ENCODE results near the gene AMFR. TPM values are rescaled to one million over a fixed set of nuclear protein-coding genes. Genes with fewer than 3 reads are reported as not detected.
A peak's percentile ranks its signal among the peaks of the same experiment; 100 is the strongest.

Gene AMFR
- total RNA-seq, 1 experiment from 2014 or later, result 31.7 TPM

DNA sequence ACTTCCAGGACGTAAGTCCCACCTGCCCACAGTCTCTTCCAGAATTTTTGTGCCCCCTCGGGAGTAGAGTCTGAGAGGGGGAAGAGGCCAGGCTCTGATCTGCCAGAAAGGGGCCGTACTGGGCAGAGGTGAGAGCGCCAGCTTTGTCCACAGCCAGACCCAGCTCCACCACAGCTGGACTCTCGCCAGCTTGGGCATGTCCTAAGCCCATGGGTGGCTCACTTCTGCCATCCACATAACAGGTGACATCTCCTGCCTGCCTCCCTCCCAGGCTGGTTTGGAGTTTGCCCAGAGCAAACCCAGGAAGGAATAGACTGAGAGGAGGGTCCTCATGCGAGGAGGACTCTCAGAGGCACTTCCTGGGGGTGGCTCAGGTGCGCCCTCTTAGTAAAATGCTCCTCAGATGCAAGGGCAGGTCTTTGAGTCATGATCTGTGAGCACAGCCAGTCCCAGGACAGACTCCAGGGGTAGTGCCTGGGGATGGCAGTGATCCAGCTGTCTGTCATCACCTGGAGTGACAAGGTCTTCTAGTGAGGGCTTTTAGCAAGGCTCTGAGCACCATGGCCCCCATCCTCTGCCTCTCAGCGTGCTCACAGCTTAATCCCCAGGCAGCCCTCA, 89.2 kb downstream of the AMFR start:
- ChIA-PET POLR2A (no interaction called here), CTCF (interaction anchor here (6.2 kb wide), 1 partner anchor 21 kb away, joined by 65 read pairs; no protein-coding TSS in a partner anchor)
- TF ChIP-seq USF2 (CRISPR knock-in tag; IDR thresholded peaks at IDR 0.05), result no peak
- TF ChIP-seq IRF2 (CRISPR knock-in tag; IDR thresholded peaks at IDR 0.05; ENCODE audit: borderline replicate concordance, low read depth), result no peak
- no peak for TF ChIP-seq GTF2I (CRISPR knock-in tag; conservative IDR thresholded peaks at IDR 0.05)
- TF ChIP-seq RELA (CRISPR knock-in tag; IDR thresholded peaks at IDR 0.05; ENCODE audit: borderline replicate concordance), result no peak
- TF ChIP-seq FOXJ3 (CRISPR knock-in tag; IDR thresholded peaks at IDR 0.05; ENCODE audit: borderline replicate concordance), result no peak
- TF ChIP-seq, protein P1, sequence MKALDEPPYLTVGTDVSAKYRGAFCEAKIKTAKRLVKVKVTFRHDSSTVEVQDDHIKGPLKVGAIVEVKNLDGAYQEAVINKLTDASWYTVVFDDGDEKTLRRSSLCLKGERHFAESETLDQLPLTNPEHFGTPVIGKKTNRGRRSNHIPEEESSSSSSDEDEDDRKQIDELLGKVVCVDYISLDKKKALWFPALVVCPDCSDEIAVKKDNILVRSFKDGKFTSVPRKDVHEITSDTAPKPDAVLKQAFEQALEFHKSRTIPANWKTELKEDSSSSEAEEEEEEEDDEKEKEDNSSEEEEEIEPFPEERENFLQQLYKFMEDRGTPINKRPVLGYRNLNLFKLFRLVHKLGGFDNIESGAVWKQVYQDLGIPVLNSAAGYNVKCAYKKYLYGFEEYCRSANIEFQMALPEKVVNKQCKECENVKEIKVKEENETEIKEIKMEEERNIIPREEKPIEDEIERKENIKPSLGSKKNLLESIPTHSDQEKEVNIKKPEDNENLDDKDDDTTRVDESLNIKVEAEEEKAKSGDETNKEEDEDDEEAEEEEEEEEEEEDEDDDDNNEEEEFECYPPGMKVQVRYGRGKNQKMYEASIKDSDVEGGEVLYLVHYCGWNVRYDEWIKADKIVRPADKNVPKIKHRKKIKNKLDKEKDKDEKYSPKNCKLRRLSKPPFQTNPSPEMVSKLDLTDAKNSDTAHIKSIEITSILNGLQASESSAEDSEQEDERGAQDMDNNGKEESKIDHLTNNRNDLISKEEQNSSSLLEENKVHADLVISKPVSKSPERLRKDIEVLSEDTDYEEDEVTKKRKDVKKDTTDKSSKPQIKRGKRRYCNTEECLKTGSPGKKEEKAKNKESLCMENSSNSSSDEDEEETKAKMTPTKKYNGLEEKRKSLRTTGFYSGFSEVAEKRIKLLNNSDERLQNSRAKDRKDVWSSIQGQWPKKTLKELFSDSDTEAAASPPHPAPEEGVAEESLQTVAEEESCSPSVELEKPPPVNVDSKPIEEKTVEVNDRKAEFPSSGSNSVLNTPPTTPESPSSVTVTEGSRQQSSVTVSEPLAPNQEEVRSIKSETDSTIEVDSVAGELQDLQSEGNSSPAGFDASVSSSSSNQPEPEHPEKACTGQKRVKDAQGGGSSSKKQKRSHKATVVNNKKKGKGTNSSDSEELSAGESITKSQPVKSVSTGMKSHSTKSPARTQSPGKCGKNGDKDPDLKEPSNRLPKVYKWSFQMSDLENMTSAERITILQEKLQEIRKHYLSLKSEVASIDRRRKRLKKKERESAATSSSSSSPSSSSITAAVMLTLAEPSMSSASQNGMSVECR (CRISPR knock-in tag; IDR thresholded peaks at IDR 0.05; ENCODE audit: borderline replicate concordance), result no peak
- no peak for TF ChIP-seq ZNF281 (CRISPR knock-in tag; IDR thresholded peaks at IDR 0.05)
- H3K27me3 Mint-ChIP-seq (ENCODE audit: low read depth), result no peaks in the 10 kb centered on the region
- no peak overlapping the region for H3K4me3 Mint-ChIP-seq
- ATAC-seq (no peak), DNase-seq (ENCODE audit: low spot score) (no peak)
- no peaks in the 10 kb centered on the region for H3K9me3 Mint-ChIP-seq
- H3K27ac Mint-ChIP-seq, result no peak overlapping the region
- no peaks in the 10 kb centered on the region for H3K4me1 Mint-ChIP-seq
- no peaks in the 10 kb centered on the region for H3K36me3 Mint-ChIP-seq

- Mint-ChIP-seq H3K27me3 (ENCODE audit: low read depth) (no peaks in the 10 kb centered on the region), H3K4me1 (no peaks in the 10 kb centered on the region)
- no peak for ATAC-seq
These were observed 90.6 kb downstream of the AMFR start for GRCh38 chr16:56334761-56335160.

DNA sequence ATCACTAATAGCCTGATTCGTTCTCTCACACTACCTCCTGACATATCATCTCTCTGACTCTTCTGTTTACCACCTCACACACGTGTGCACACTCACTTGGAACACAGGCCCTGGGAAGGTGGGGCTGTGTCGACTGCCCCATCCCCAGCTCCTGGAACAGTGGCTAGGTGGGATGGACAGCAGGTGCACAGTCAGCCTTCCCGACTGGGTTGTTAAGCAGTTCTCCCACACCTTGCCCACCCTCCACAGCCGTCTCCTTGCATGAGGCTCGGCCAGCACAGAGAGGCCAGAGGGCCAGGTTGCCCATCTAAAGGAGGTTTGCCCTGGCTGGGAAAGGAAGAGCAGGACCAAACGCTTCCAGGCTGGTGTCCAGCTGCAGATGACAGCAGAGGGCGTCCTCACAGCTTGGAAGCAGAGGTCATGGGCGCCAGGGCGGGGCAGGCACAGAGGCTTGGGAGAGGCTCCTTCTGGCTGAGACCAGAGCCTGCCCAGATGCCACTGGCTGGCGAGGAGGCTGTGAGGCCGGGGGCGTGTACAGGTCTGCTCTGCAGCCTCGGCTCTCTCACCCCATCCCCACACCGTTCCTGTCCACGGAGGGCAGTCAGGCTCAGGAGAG, 92.8 kb downstream of the AMFR start:
- H3K4me1 Mint-ChIP-seq, result no peaks in the 10 kb centered on the region
- POLR2A ChIA-PET, result no interaction called here
- H3K27me3 Mint-ChIP-seq (ENCODE audit: low read depth), result no peaks in the 10 kb centered on the region
- H3K36me3 Mint-ChIP-seq, result no peaks in the 10 kb centered on the region
- H3K4me3 Mint-ChIP-seq, result no peak overlapping the region
- ATAC-seq (peak; percentile 88), DNase-seq (ENCODE audit: low spot score) (peak; percentile 71)
- no peaks in the 10 kb centered on the region for H3K9me3 Mint-ChIP-seq
- no peak for TF ChIP-seq ZBTB43 (CRISPR knock-in tag; IDR thresholded peaks at IDR 0.05)
- TF ChIP-seq CDX4 (CRISPR knock-in tag; IDR thresholded peaks at IDR 0.05; ENCODE audit: borderline replicate concordance), result no peak
- TF ChIP-seq ZNF263 (CRISPR knock-in tag; IDR thresholded peaks at IDR 0.05; ENCODE audit: low read depth), result no peak
- no peak for TF ChIP-seq NFE2L1 (CRISPR knock-in tag; IDR thresholded peaks at IDR 0.05)
- CTCF ChIA-PET, result interaction anchor here (0.6 to 6.2 kb wide), 5 partner anchors 9 to 1198 kb away, joined by 3 to 65 read pairs (median 3); no protein-coding TSS in a partner anchor
- no peak overlapping the region for H3K27ac Mint-ChIP-seq

More at GRCh38 chr16:56334761-56335160, 90.6 kb downstream of the AMFR start:
- H3K4me3 Mint-ChIP-seq, result no peak overlapping the region
- DNase-seq (ENCODE audit: low spot score), result no peak
- CTCF ChIA-PET, result interaction anchor here (6.2 kb wide), 1 partner anchor 22 kb away, joined by 65 read pairs; no protein-coding TSS in a partner anchor
- TF ChIP-seq ETV6 (CRISPR knock-in tag; IDR thresholded peaks at IDR 0.05), result no peak
- H3K27ac Mint-ChIP-seq, result no peak overlapping the region
- POLR2A ChIA-PET, result no interaction called here
- no peaks in the 10 kb centered on the region for H3K36me3 Mint-ChIP-seq
- H3K9me3 Mint-ChIP-seq, result no peaks in the 10 kb centered on the region

Measured in WTC11 (cell line).